Neural cell (in vitro differentiated cells): ENCODE measurements around the gene HEMK1.
A peak's percentile ranks its signal among the peaks of the same experiment; 100 is the strongest.

Experiments used
- CTCF ChIP-seq: fragments of 450-650 bp; IDR thresholded peaks from 2 replicates; pipeline ENCODE4 v1.5.1; 2014; ENCODE audit warnings: antibody characterized with exemption, mild to moderate bottlenecking, moderate library complexity; ENCODE audit not compliant: poor library complexity, severe bottlenecking
- EZH2 ChIP-seq: fragments of 200-600, 300-800 bp; shearing (Covaris generic), sonication (generic); IDR thresholded peaks from 2 replicates; pipeline ENCODE4 v1.6.1; 2014; ENCODE audit warnings: antibody characterized with exemption, low read length, borderline replicate concordance, mild to moderate bottlenecking; ENCODE audit not compliant: insufficient read depth, poor library complexity, severe bottlenecking

DNA sequence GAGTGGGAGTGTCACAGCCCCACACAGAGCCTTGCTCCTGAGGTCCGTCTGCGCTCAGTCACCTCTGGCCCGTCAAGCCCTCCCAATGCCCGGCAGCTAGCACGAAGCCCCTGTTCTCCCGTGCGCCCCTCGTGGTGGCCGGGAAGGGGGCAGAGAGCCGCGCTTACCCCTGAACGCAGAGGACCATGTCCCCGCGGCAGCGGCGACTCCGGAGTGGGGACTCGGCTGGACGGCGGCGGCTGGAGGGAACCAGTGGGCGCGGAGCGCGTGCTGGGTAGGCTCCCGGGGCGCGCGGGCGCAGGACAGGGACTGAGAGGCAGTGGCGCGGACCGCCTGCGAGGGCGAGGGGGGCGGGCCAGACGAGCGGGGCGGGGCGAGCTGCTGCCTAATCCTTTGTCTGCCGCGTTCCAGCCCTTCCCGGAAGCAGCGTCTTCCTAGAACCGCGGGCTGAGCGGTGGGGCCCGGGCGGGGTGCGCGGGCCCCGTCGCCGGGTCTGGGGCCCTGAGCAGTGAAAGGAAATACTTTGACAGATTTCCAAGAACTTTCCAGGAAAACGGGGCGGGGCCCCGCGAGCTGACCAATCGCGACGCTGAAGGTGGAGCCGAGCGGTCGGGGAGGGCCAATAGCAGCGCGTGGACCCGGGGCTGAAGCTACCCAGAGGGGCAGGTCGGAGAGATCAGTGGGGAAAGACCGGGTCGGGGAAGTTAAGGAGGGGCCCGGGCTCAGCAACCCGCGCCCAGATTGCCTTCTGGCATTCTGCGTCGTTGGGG is 42.3 kb downstream of the HEMK1 start, which contains the start of gene CISH:
- TF ChIP-seq CTCF = peak; percentile 70
- no peak for TF ChIP-seq EZH2
